DMS53 treated with DMSO at 0.1 percent for 48 hours (cell line): ENCODE measurements around the gene BOK.
A peak's percentile ranks its signal among the peaks of the same experiment; 100 is the strongest.

ENCODE experiments used
- DNase-seq: peaks from one replicate; lab custom pipeline; 2025; ENCODE audit not compliant: unreplicated experiment; lab: John Stamatoyannopoulos, UW

Gene BOK

GRCh38 chr2:241598061-241598460 is 39.5 kb downstream of the BOK start:
- no peak for DNase-seq

- DNase-seq: peak; percentile 10
Measured at GRCh38 chr2:241598487-241598886, 39.9 kb downstream of the BOK start.

GRCh38 chr2:241599615-241600014 is 41.1 kb downstream of the BOK start:
- DNase-seq: no peak

GRCh38 chr2:241601841-241602240 is 43.3 kb downstream of the BOK start:
- DNase-seq: no peak

- no peak for DNase-seq
Measured at GRCh38 chr2:241602720-241603119, 44.2 kb downstream of the BOK start.

- no peak for DNase-seq
Measured at GRCh38 chr2:241603686-241604085, 45.1 kb downstream of the BOK start.

GRCh38 chr2:241606186-241606585 is 47.6 kb downstream of the BOK start:
- no peak for DNase-seq

- DNase-seq: no peak
Measured at GRCh38 chr2:241607162-241607885, 48.8 kb downstream of the BOK start.

GRCh38 chr2:241608881-241609280 is 50.3 kb downstream of the BOK start:
- DNase-seq: no peak

GRCh38 chr2:241609859-241610793 is 51.6 kb downstream of the BOK start:
- DNase-seq: no peak

- no peak for DNase-seq
Measured at GRCh38 chr2:241611062-241611461, 52.5 kb downstream of the BOK start.

GRCh38 chr2:241612156-241613016 is 53.8 kb downstream of the BOK start:
- DNase-seq: no peak

- no peak for DNase-seq
Measured at GRCh38 chr2:241613017-241613780, 54.7 kb downstream of the BOK start.

- DNase-seq: no peak
Measured at GRCh38 chr2:241615041-241615440, 56.5 kb downstream of the BOK start.

- DNase-seq: no peak
Measured at GRCh38 chr2:241615522-241616052, 57.0 kb downstream of the BOK start.

- DNase-seq: no peak
Measured at GRCh38 chr2:241616168-241617125, 57.9 kb downstream of the BOK start.

- DNase-seq: peak; percentile 56
Measured at GRCh38 chr2:241617431-241618154, 59.0 kb downstream of the BOK start.

GRCh38 chr2:241618296-241618805 is 59.8 kb downstream of the BOK start:
- DNase-seq: no peak
